HG03159 (cell line): ENCODE results near the gene GARIN5B.
"Not testable (repeated sequence)": the region's sequence is repeated elsewhere in the genome, so short reads cannot be mapped to it uniquely, and the experiment has no call there.

ENCODE experiments used
- ATAC-seq: cut with Tn5 transposase; IDR thresholded peaks from one replicate; pipeline ENCODE4 v1.9.1; 2021; ENCODE audit warnings: mild to moderate bottlenecking, moderate library complexity; ENCODE audit not compliant: unreplicated experiment

The GARIN5B gene

GRCh38 chr19:55352040-55352439 lies 11.0 kb downstream of the GARIN5B start:
- no peak for ATAC-seq

- no peak for ATAC-seq
Observed at GRCh38 chr19:55350620-55351315, 12.3 kb downstream of the GARIN5B start.

- no peak for ATAC-seq
Observed at GRCh38 chr19:55348317-55349034, 14.6 kb downstream of the GARIN5B start.

GRCh38 chr19:55347442-55348009 lies 15.5 kb downstream of the GARIN5B start:
- no peak for ATAC-seq

GRCh38 chr19:55346725-55347441 lies 16.2 kb downstream of the GARIN5B start:
- ATAC-seq: no peak

GRCh38 chr19:55345818-55346724 lies 17.0 kb downstream of the GARIN5B start:
- no peak for ATAC-seq

GRCh38 chr19:55345101-55345817 lies 17.8 kb downstream of the GARIN5B start:
- no peak for ATAC-seq

GRCh38 chr19:55344444-55344843 lies 18.6 kb downstream of the GARIN5B start:
- ATAC-seq: no peak

- no peak for ATAC-seq
Observed at GRCh38 chr19:55341595-55342531, 21.2 kb downstream of the GARIN5B start.

GRCh38 chr19:55341171-55341588 lies 21.9 kb downstream of the GARIN5B start:
- ATAC-seq: no peak

GRCh38 chr19:55340784-55341147 lies 22.3 kb downstream of the GARIN5B start:
- ATAC-seq: no peak

- ATAC-seq: no peak
Observed at GRCh38 chr19:55339889-55340783, 22.9 kb downstream of the GARIN5B start.

- ATAC-seq: peak; percentile 80
Observed at GRCh38 chr19:55339105-55339888, 23.8 kb downstream of the GARIN5B start, which contains the start of gene KMT5C. Gene KMT5C (plus strand): TSS chr19:55339876. CDS start chr19:55341937, 2,061 bp downstream.

- ATAC-seq: no peak
Observed at GRCh38 chr19:55336101-55336500, 27.0 kb downstream of the GARIN5B start.

GRCh38 chr19:55333870-55334269 lies 29.2 kb downstream of the GARIN5B start:
- ATAC-seq: no peak

- ATAC-seq: not testable (repeated sequence)
Observed at GRCh38 chr19:55329791-55330190, 33.3 kb downstream of the GARIN5B start.
